Stimulated activated CD8-positive, alpha-beta memory T cell treated with anti-CD3 and anti-CD28 coated beads, Interleukin-2, amount 100 ng/mL, for 48 hours (primary cell): ENCODE results near the gene AMZ2.

ENCODE experiments used
- DNase-seq, 2 donors: peaks; one replicate each; pipeline ENCODE4 v3.0.0-alpha.2; 2020; ENCODE audit warnings: low read depth in 2 of 2

The AMZ2 gene

GRCh38 chr17:68291836-68292688, 44.2 kb downstream of the AMZ2 start:
- DNase-seq, result peak; percentile 79 to 81

DNA sequence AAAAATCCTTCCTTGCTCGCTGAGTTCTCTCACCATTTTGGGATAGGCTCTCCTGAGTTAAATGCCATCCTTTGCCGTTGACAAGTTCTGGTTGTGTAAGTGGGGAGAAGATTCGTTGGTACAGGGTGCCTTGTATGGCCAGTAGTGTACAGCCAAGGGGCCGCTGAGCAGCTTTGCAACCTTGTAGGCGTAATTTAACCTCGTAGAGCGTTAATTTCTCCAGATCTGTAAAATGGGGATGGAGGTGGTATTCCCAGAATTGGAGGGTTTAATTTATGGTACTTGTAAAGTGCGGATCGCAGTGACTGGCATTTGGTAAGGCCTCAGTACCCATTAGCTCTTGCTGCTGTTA, 44.8 kb downstream of the AMZ2 start:
- no peak for DNase-seq

DNA sequence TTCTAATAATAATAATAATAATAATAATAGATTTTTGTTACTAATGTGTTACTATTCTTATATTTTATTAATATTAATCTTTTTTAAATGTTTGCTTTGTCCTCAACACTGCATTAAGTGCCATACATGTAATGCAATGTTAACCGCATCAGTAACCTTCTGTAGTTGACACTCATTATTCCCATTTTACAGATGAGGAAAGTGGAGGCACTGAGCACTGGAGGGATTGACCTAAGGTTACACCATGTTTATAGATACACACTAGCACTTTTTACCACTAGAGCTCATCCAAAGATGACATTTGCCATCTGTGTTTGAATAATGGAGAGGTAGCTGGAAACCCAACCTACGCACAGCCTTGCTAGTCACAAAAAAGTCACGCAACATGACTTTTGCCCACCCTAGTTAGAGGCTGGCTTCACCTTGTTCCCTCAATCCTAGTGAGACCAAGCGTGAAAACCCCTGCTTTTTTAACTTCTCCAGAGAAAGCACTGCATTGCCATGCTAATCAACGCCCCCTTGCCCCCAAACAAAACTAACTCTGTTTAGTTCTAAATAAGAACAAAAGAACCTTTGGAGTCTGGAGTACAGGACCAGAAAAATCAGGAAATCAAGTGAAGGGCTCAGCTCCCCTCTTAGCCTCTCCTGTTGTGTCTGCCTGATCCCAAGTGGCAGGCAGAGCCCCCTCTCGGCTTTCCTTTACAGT, 45.8 kb downstream of the AMZ2 start:
- no peak for DNase-seq

DNA sequence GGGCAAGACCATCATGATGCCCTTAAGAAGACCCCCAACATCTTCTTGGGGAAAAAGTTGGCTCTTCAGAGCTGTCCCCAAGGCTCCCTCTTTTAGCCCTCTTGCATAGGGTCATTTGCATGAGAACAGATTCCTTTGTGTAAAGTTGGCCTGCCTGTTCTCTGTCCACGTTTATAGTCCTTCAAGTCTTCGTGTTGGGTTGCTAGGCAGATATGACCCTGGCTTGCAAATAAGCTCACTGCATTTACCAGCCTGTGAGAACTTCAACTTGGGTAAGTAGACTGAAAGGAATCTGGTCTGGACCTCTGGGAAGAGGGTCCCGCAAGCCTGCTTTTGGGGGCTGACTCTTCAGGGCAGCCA, 46.3 kb downstream of the AMZ2 start:
- no peak for DNase-seq

DNA sequence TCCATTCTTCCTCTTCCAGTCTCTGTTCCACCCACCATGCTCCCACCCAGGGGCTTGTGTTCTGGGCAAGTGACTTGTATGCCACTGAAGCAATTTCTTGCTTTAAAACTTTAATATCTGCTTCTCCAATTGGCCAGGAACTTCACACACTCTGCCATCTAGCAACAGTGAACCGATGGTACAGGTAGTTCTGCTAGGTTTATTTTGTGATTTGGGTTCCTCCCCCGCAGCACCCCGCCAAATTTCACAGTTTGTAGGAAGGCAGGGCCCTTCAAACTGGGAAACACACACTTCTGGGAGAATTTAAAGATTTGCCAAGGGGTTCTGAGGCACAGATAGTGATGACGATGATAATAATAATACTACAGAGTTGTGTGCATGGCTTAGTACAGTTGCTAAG, 46.8 kb downstream of the AMZ2 start:
- no peak for DNase-seq

- peak; percentile 19 to 42 for DNase-seq
Measured at GRCh38 chr17:68295086-68295485, 47.2 kb downstream of the AMZ2 start.

DNA sequence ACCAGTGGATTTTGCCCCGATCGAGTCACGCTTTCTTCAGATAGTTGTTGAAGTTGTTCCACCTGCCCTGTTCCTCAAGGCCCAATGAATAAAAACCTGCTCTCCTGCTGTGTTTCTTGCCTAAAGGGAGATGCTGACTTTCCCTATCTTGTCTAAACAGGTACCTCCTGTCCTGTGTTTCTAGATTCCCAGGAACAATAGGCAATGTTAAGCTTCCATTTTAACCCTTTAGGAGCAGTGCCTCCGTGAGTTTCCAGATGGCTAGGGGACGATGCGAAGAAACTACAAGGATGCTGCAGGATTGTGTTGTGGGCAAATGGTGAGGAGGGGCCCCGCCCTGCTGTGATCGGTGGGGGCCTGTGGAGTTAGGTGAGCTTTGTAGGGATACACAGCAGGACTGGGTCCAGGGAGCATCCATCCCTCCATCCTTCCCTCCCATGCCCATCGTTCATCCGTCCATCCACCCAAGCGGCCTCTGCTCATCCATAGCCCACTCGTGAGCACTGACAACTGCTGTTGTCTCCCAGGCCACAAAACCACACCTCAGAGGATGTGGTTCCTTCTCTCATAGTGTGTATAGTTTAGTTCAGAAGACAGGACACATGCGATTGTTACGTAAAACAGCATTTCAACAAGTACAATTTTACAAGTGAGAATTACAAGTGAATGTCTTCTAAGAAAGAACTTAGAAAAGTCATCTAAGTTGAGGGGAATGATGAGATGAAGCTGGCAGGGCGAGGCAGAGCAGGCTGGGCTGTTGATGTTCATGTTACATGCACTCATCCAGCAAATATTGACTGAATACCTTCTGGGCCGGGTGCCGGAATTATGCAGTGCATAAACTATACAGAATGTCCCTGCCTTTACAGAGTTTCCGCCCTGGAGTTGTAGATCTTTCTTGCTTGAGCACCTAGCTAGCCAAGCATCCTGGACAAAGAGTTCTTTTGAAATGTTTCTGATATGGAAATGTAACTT, 48.7 kb downstream of the AMZ2 start:
- DNase-seq, result peak in 1 of 2 donors; percentile 19

GRCh38 chr17:68297195-68297594, 49.4 kb downstream of the AMZ2 start:
- DNase-seq, result no peak

DNA sequence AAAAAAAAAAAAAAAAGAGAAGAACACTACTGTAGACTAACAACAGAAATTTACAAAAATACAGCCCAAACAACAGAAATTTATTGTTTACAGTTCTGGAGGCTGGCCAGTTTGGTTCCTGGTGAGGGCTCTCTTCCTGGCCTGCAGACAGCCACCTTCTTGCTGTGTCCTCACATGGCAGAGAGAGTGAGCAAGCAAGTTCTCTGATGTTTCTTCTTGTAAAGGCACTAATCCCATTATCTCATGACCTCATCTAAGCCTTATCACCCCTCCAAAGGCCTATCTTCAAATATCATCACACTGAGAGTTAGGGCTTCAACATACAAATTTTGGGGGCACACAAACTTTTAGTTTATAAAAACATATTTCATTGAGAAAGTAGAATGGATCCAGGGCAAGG, 50.8 kb downstream of the AMZ2 start:
- no peak for DNase-seq

- no peak for DNase-seq
Measured at GRCh38 chr17:68299817-68300216, 52.0 kb downstream of the AMZ2 start.

- no peak for DNase-seq
Measured at GRCh38 chr17:68301438-68301959, 53.7 kb downstream of the AMZ2 start.

- DNase-seq, result no peak
Measured at GRCh38 chr17:68302066-68302564, 54.3 kb downstream of the AMZ2 start.

DNA sequence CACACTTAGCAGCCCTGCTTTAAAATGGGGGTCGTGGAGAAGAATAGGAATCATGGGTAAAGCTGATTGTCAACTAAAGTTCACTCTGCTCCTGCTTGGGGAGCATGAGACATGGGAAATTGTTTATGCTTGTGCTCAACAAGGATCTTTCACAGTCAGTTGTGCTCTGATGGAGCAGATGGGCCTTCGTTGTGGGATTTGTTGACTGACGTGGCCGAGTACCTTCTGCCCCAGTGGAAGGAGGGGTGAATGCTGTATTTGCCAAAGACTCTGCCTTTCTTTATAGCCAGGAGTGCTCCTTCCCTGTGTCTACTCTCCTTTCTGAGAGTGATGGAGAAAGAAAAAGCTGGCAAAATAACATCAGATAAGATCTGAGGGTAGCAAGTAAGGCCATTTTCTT, 54.8 kb downstream of the AMZ2 start:
- no peak for DNase-seq

GRCh38 chr17:68304706-68305105, 56.9 kb downstream of the AMZ2 start:
- DNase-seq, result no peak

GRCh38 chr17:68305142-68305541, 57.3 kb downstream of the AMZ2 start:
- no peak for DNase-seq
